ENCODE data around the gene C22orf15.
A peak's percentile ranks its signal among the peaks of the same experiment; 100 is the strongest.

Gene C22orf15

DNA sequence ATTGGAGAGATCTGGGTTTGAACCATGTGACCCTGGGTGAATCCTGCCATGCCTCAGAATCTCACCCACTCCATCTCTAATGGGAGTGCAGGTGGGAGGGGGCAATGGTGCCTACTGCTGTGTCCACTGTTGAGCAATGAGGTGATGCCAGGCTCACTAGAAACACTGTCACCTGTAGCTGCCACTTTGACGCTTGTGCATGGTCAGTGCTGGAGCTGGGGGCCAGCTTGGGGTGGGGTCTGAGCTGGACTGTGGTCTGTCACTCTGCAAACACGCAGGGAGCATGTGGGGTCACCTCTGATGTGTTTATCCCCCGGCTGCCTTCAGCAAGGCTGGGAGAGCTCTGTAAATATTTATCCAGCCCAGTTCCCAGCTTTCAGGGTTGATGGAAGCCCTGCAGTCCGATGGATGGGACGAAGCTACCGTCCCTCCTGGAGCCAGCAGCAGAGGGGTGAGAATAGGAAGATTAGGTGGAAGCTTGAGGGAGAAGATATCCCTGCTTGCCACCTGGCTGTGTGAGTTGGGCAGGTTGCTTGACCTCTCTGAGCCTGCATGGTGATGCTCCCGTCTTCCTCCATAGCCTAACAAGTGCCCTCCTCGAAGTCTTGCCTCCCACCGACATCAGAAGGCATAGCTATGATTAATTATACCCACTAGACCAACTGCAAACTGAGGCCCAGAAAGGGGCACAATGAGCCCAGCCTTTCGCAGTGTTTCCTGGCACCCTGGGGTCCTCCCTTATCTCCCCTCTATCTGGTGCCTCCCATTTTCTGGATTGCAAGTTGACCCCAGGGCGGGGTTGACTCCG lies 11.5 kb downstream of the C22orf15 start:
- DNase-seq: no peak

DNA sequence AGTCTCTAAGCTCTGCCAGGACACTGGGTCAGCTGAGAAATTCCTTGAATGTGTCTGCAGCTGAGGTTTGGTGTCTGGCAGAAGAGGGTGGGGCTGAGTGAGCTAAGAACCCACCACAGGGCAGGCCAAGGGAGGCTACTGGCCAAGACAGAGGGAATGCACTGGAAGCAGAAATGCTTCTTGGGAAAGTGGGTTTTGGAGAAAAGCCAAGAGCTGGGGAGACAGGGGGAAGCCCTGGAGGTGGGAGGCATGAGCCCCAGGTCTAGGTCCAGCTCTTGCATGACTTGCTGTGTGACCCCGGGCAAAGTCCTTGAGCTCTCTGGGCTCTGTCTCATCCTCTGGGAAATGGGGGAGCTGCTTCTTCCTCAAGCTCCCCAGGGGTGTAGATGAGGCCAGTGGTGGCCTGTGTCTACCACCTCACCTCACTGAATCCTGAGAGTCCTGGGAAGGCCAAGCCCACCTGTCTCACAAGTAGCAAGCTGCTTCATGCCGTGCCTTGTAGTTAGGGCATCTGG lies 12.2 kb downstream of the C22orf15 start:
- no peak for DNase-seq

DNA sequence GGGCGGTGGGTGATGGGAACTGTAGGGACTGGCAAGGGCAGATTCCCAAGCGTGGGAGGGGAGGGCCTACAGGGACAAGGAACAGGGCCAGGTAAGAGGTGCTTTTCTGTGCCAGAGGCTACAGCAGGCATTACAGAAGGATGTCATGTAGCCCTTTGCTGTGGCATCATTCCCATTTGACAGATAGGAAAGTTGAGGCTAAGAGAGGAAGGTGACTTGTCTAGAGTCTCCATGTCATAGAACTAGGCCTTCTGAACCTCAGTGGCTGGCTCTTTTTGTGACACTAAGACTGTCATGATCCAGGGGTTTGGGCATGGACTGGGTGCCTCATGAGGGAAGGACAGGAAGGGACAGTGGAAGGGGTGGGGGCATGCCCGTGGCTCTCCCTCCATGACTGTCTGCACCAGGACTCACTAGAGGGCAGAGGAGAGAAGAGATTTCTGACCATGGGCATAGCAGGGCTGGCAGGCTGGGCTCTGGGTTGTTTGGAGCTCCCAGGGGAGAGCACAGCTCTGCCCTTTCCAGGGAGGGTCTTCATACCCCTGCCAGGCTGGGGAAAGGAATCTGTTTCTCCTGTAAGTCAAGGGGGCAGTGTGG lies 13.1 kb downstream of the C22orf15 start:
- DNase-seq: no peak

DNA sequence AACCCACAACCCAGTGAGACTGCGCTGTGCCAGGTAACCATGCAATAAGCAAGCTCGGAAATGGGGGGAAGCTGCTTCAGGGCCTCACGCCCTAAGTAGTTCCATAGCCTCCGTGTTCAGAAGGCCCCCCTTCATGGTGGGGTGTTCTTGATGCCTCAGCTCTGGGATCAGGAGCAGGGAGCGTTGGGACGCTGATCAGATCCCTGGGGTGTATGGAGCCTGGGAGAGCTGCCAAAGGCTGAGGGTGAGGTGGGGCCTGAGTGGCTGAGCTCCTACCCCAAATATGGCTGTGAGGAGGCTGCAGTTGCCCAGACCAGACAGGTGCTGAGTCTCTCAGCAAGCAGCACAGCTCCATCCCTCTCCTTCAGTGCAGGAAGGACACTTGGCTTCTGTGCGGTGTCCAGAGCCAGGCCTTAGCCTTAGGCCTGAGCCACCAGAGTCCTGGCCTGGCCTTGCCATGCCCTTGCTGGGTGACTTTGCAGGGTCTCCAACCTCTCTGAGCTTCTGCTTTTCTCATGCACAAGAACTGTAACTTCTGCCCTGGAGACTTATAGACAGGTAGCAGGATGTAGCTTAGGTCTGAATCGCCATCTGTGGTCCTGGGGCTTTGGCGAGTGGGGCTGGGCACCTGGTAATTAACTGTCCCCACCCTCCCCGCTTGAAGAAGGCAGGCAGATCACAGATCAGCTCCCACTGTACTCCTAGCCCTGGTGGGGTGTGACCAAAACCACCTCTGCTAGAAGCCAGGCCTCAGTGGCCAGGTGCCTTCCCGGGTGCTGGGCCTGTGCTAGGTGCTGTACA lies 15.2 kb downstream of the C22orf15 start:
- peak; percentile 56 for DNase-seq

DNA sequence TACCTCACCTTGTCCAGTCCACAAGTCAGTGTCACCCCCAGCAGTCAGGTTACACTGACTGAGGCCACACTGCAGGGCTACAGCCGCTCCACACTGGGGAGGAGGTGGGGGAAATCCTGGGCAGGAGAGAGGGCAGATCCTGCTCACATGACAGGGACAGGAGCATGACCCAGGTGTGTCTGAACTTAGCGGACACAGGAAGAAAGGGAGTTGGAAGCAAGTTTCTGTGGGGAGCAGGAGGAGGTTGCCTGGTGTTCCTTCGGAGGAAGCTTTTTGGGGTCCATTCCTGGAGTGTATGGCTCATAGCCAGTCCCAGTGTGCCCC lies 15.7 kb downstream of the C22orf15 start:
- DNase-seq: no peak

DNA sequence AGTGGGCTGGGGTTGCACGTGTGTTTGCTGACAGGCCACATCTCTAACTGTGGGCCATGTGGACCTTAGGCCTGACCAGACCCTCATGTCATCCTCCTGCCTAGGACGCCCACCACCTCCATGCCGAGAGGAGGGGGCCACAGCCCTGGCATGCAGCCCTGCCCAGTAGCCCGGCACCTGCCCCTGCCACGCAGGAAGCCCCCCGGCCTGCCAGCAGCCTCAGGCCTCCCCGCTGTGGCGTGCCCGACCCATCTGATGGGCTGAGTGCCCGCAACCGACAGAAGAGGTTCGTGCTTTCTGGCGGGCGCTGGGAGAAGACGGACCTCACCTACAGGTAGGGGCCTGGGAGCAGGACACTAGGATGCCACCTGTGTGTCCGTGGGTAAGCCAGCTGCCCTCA lies 16.3 kb downstream of the C22orf15 start:
- no peak for DNase-seq

DNA sequence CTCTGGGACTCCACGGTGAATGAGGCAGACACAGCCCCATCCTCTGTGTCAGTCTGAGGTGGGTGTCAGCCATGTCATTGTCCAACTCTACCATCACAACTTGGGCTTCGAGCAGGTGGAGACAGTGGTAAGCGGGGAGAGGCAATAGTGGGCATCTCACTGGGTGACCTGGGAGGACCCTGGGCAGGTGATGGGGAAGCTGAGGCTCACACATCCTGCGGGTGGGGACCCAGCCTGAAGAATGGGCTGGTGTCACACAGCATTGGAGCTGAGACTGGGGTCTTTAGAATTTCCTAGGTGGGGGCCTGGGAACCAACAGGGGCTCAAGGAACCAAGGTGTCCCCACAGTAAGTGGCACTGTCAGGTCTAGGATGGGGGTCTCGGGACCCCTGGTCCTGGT lies 16.9 kb downstream of the C22orf15 start:
- DNase-seq: no peak

DNA sequence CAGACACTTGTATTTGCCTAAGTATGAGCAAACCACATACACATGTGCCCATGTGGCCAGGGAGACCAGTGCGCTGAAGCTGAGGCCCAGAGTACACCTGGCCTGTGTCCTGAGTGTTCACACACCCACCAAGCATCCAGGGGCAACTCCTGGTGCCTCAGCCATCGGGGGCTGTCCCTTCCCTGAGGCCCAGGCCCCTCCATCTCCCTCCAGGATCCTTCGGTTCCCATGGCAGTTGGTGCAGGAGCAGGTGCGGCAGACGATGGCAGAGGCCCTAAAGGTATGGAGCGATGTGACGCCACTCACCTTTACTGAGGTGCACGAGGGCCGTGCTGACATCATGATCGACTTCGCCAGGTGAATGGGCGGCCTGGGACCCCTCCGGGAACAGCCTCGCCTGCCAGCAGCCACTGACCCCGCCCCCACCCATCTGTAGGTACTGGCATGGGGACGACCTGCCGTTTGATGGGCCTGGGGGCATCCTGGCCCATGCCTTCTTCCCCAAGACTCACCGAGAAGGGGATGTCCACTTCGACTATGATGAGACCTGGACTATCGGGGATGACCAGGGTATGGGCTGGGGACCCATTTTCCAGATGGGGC lies 17.5 kb downstream of the C22orf15 start:
- no peak for DNase-seq

DNA sequence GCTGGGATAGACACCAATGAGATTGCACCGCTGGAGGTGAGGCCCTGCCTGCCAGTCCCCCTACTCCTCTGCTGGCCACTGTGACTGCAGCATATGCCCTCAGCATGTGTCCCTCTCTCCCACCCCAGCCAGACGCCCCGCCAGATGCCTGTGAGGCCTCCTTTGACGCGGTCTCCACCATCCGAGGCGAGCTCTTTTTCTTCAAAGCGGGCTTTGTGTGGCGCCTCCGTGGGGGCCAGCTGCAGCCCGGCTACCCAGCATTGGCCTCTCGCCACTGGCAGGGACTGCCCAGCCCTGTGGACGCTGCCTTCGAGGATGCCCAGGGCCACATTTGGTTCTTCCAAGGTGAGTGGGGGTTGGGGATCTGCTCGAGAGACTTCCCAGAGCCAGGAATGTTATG lies 18.3 kb downstream of the C22orf15 start:
- DNase-seq: no peak

DNA sequence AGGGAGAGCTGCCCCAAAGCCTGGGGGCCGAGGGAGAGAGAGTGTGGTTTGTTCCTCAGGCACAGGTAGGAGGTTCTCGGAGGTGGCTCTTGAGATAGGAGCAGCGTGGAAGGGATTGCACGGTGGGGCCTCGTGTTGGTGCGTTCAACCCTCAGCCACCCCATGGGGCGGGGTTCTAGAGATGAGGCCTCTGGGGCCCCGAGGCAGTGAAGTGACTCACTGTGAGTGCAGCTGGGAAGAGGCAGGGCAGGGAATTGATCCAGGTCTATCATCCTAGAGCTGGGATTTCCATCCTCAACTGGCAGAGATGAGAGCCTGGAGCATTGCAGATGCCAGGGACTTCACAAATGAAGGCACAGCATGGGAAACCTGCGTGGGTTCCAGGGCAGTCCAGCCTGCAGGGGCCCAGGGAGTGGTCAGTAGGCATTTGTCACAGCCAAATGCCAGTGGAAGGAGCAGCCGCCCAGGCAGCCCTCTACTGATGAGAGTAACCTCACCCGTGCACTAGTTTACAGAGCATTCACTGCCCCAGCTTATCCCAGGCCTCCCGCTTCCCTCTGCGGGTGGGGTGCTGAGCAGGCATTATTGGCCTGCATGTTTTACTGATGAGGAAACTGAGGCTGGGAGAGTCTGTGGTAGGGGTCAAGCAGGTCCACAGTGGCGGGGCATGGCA lies 18.9 kb downstream of the C22orf15 start:
- no peak for DNase-seq

DNA sequence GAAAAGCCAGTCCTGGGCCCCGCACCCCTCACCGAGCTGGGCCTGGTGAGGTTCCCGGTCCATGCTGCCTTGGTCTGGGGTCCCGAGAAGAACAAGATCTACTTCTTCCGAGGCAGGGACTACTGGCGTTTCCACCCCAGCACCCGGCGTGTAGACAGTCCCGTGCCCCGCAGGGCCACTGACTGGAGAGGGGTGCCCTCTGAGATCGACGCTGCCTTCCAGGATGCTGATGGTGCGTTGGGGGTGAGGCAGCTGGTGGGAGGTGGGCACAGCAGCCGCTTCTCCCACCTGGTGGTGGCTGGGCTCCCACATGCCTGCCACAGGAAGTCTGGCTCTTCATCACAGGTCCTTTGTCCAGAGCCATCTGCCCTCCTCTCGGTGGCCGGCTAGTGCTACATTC lies 19.5 kb downstream of the C22orf15 start:
- no peak for DNase-seq

DNA sequence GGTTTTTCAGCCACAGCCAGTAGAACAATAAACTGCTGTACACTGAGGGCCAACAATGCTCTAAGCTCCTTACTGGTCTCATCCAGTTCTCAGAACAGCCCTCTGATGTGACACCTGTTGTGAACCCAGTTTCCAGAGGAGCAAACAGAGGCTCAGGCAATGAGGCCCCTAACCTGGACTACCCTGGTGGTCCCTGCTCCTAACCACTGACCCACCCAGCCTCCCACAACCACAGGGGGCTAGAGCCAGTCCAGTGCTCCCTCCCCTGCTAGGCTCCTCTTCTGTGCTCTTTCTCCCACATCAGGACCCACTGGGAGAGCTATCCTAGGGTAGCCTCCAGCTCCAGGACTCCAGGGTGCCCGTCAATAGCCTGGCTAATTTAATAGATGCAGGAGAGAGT lies 19.9 kb downstream of the C22orf15 start:
- DNase-seq: no peak

DNA sequence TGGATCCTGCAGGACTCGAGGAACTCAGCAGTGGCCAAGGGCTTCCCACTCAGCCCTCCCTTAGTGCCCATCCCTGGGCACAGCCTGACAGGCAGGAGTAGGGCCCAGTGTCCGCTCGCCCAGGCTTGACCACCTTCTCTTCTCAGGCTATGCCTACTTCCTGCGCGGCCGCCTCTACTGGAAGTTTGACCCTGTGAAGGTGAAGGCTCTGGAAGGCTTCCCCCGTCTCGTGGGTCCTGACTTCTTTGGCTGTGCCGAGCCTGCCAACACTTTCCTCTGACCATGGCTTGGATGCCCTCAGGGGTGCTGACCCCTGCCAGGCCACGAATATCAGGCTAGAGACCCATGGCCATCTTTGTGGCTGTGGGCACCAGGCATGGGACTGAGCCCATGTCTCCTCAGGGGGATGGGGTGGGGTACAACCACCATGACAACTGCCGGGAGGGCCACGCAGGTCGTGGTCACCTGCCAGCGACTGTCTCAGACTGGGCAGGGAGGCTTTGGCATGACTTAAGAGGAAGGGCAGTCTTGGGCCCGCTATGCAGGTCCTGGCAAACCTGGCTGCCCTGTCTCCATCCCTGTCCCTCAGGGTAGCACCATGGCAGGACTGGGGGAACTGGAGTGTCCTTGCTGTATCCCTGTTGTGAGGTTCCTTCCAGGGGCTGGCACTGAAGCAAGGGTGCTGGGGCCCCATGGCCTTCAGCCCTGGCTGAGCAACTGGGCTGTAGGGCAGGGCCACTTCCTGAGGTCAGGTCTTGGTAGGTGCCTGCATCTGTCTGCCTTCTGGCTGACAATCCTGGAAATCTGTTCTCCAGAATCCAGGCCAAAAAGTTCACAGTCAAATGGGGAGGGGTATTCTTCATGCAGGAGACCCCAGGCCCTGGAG lies 20.7 kb downstream of the C22orf15 start:
- DNase-seq: no peak

DNA sequence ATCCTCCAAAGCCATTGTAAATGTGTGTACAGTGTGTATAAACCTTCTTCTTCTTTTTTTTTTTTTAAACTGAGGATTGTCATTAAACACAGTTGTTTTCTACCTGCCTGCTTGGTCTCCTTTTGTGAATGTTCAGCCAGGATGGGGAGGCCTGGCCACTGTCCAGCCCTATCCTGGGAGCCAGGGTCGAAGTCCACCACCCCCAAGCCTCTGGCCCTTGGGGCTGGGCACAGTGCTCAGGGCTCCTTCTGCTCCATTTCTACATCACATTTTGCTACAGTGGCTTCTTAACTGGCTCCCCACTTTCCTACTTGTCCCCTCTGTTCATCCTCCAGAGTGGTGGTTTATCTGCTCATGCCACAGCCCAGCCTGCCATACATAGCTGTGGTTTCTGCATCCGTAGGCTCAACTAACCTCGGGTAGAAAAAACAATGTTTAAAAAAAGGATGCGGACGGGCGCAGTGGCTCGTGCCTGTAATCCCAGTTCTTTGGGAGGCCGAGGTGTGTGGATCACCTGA lies 21.5 kb downstream of the C22orf15 start:
- DNase-seq: no peak

DNA sequence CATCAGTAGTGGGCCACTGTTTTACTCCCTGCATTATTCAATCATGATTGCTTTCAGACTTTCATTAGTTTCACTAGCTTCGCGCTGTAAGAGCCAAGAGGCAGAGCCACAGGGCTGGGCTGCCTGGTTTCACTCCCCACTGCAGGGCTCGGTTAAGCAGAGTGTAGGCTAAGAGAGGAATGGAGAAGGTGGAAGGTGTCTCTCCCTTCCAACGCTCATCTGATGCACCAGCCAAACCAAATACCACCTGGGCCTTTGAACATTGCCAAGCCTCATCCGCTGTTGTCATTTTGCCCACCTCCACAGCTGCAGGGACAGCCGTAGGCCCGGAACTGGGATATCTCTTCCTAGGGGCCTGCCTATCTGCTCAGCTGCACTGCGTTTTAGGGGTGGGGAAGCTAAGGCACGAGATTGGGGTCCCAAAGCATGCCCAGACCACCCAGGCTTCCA lies 23.5 kb downstream of the C22orf15 start:
- no peak for DNase-seq

DNA sequence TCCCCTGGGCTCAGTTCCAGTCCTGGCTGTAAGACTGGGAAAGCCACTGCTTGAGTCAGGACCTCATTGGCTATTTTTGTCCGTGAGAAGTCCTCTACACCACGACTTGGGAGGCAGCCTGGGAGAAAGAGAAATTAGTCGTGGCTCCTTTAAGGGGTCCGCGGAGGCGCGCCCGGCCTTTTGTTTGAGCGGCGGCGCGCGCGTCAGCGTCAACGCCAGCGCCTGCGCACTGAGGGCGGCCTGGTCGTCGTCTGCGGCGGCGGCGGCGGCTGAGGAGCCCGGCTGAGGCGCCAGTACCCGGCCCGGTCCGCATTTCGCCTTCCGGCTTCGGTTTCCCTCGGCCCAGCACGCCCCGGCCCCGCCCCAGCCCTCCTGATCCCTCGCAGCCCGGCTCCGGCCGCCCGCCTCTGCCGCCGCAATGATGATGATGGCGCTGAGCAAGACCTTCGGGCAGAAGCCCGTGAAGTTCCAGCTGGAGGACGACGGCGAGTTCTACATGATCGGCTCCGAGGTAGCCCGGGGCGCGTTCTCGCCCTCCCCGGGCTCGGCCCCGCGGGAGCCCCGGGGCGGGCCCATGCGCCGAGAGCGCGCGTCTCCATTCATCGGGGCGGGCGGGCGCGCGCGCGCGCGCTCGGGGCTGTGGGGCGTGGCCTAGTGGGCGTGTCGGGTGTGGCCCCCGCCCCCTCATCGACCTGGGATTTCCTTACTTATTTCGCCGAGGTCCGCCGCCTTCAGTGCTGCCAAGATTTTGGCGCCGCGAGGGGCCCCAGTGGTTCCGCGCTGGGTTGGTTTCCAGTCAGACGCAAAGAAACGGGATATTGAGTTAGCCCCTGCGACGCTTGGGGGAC lies 24.2 kb downstream of the C22orf15 start, which contains the start of gene SMARCB1:
SMARCB1 (plus strand) TSS at position 215 of the 848 bp plus-strand sequence; CDS start at position 419, 204 bp downstream.
- peak; percentile 81 for DNase-seq

DNA sequence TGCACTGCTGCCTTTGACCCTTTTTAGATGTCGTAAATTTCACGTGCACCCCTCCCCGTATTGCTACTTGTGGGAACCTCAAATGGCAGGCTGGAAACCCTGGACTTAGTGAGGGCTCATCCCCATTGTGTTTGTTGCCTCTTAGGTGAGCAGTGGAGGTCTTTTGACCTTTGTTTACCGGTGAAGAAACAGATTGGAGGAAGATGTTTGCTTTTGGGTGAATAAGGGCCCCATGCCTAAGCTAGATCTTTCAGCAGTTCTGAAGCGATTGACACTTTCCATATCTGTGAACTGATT lies 24.8 kb downstream of the C22orf15 start:
- DNase-seq: no peak

DNA sequence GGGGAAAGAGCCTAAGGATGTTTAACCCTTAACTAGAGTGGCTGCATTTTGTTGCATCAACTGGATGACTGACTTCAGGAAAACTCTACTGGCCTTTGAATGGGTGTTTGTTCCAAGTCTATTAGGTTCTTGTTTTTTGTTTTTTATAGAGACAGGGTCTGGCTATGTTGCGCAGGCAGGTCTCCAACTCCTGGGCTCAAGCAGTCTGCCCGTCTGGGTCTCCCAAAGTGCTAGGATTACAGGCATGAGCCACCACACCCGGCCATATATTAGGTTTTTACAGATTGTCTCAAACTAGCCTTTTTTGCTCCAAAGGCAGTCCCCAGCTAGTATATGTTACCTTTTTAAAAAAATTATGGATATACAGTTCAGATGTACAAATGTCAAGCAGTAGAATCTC lies 25.1 kb downstream of the C22orf15 start:
- DNase-seq: no peak

DNA sequence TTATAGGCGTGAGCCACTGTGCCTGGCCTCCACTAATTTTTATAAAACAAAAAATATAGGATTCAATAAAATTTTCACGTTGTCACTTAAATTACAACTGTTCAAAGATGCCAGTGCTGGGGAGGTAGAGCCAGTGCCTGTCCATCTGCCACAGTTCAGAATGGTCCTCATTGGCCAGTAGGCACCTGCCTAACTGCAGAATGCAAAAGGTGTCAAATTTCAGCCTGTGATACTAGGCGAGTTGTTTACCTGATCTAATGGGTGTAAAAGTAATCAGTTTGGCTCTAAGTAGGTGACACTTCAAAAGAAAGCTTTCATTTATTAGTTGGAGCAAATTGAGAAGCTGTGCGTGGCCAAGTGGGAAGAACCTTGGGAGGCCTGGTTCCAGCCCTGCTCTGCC lies 26.3 kb downstream of the C22orf15 start:
- DNase-seq: no peak

DNA sequence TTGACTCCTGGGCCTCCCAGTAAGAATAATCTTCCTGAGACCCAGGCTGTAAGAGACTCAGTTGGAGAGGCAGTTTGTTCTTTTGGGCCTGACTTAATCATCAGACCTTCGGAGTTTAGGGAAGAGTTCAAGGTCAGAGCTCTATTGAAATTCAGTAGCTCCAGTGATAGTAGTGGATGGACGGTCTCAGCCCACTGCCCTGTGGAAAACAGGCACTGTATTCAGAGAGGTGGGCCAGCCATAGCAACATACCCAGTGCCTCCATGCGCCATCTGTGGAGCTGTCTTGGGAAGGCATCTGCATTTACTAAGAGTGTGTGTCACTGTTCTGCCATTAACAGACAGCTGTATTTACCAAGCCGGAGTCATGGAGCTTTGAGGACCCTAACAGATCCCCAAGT lies 26.8 kb downstream of the C22orf15 start:
- DNase-seq: no peak

Measured in NCI-H1092 (cell line).